ENCODE results near the gene NRCAM. TPM values are rescaled to one million over a fixed set of nuclear protein-coding genes. Genes with fewer than 3 reads are reported as not detected.

The NRCAM gene
- polyA plus RNA-seq, 2 of the 4 experiments (the other 2 are of a cell fraction): 129 to 210 TPM

DNA sequence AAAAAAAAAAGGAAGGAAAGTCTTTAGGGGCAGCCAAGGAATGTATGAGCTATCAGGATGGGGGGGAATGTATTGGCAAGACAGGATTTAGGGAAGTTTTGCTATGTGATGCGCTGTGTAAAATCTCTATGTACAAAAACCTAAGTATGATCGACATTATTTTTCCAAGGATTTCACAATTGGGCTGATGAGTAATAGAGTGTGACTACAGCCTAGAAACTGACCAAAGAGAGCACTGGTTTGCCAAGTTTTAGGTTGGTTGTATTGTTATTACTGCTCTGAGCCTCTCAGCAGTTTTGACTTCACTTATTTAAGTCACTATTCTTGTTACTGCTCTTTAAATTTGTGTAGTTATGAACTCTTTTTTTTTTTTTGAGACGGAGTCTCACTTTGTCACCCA is 107.3 kb downstream of the NRCAM start:
- 50% methylated on average over 3 of the region's 3 CpGs for WGBS (ENCODE audit: missing lambda C conversion rate)
- CTCF ChIA-PET: interaction anchor here (1.8 kb wide), 1 partner anchor 25 kb away, joined by 5 read pairs; no protein-coding TSS in a partner anchor
- Histone ChIP-seq H3K4me1 (peaks cover 69% of the 10 kb centered on the region), H3K4me3 (no peak overlapping the region), H3K4me2 (peak overlapping the region; percentile 45), H3K9me3 (no peaks in the 10 kb centered on the region), H3K27ac (peak overlapping the region; percentile 32 to 52; a peak in 5 of 6 replicates)
- TF ChIP-seq MAFK (IDR thresholded peaks at IDR 0.05; ENCODE audit: partially characterized antibody): no peak
- no peak for TF ChIP-seq HDAC2 (IDR thresholded peaks at IDR 0.05)
- TF ChIP-seq JUNB (IDR thresholded peaks at IDR 0.05): peak; percentile 67
- TF ChIP-seq HOXA7 (CRISPR knock-in tag; IDR thresholded peaks at IDR 0.05): no peak
- TF ChIP-seq EP300 (IDR thresholded peaks at IDR 0.05): no peak
- TF ChIP-seq FOXS1 (CRISPR knock-in tag; IDR thresholded peaks at IDR 0.05): no peak
- TF ChIP-seq CEBPB (IDR thresholded peaks at IDR 0.05): peak; percentile 89 to 93
- peak; percentile 63 for TF ChIP-seq FOSL2 (IDR thresholded peaks at IDR 0.05)
- peak; percentile 78 for TF ChIP-seq FOSL2 (CRISPR knock-in tag; IDR thresholded peaks at IDR 0.05)
- POLR2A ChIA-PET: no interaction called here
- DNase-seq (ENCODE audit: low read depth in 1 of 2, low spot score in 1 of 2) (peak; percentile 28 to 38), ATAC-seq (peak; percentile 72 to 80), FAIRE-seq (no peak)

DNA sequence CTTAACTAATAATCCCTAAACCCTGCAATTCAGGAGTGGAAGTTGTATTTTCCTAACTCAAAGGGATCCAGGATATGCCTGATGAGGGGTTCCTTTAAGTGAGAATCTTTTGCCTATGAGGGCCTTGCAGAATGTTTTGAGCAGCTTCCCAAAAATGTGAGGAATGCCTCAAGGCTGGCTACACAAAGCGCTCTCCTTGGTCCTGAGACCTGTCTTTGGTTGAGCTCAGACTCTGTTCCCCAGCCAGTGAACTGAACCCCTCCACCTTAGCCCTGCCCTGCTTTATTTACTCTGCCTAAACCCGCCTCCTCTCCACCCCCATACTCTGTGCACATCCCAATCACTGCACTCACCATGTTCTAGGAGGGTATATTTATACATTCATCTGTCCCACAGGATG is 108.6 kb downstream of the NRCAM start:
- Histone ChIP-seq H3K27ac (no peak overlapping the region; a peak in 1 of 6 replicates), H3K9me3 (no peaks in the 10 kb centered on the region), H3K4me1 (peaks cover 64% of the 10 kb centered on the region), H3K4me2 (peak overlapping the region; percentile 17; the same call in 1 of the 3 replicates), H3K4me3 (no peak overlapping the region)
- WGBS (ENCODE audit: missing lambda C conversion rate): 86% methylated on average over 2 of the region's 2 CpGs
- DNase-seq (ENCODE audit: low read depth in 1 of 2, low spot score in 1 of 2): peak; percentile 16 to 23
- TF ChIP-seq JUNB (IDR thresholded peaks at IDR 0.05): no peak
- 0 out of 2 replicates have a peak, but pooled peaks have one; percentile 46 for TF ChIP-seq EHMT2 (IDR thresholded peaks at IDR 0.05; ENCODE audit: low read depth)
- TF ChIP-seq, protein P1, sequence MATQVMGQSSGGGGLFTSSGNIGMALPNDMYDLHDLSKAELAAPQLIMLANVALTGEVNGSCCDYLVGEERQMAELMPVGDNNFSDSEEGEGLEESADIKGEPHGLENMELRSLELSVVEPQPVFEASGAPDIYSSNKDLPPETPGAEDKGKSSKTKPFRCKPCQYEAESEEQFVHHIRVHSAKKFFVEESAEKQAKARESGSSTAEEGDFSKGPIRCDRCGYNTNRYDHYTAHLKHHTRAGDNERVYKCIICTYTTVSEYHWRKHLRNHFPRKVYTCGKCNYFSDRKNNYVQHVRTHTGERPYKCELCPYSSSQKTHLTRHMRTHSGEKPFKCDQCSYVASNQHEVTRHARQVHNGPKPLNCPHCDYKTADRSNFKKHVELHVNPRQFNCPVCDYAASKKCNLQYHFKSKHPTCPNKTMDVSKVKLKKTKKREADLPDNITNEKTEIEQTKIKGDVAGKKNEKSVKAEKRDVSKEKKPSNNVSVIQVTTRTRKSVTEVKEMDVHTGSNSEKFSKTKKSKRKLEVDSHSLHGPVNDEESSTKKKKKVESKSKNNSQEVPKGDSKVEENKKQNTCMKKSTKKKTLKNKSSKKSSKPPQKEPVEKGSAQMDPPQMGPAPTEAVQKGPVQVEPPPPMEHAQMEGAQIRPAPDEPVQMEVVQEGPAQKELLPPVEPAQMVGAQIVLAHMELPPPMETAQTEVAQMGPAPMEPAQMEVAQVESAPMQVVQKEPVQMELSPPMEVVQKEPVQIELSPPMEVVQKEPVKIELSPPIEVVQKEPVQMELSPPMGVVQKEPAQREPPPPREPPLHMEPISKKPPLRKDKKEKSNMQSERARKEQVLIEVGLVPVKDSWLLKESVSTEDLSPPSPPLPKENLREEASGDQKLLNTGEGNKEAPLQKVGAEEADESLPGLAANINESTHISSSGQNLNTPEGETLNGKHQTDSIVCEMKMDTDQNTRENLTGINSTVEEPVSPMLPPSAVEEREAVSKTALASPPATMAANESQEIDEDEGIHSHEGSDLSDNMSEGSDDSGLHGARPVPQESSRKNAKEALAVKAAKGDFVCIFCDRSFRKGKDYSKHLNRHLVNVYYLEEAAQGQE (IDR thresholded peaks at IDR 0.05): peak; percentile 91
- ChIA-PET CTCF (interaction anchor here (1.0 to 1.9 kb wide), 4 partner anchors 18 to 166 kb away, joined by 3 to 5 read pairs (median 4); no protein-coding TSS in a partner anchor), POLR2A (no interaction called here)
- FAIRE-seq: no peak
- peak; percentile 65 to 78; a peak in 5 of 6 replicates for ATAC-seq

- Histone ChIP-seq H3K4me2 (no peak overlapping the region), H3K9me3 (no peaks in the 10 kb centered on the region), H3K4me3 (no peak overlapping the region), H3K4me1 (peaks cover 52% of the 10 kb centered on the region), H3K27ac (no peak overlapping the region)
- DNase-seq (ENCODE audit: low read depth in 1 of 2, low spot score in 1 of 2) (no peak), FAIRE-seq (no peak), ATAC-seq (no peak)
- TF ChIP-seq FOSB (CRISPR knock-in tag; IDR thresholded peaks at IDR 0.05) (no peak), RFX5 (IDR thresholded peaks at IDR 0.05) (no peak), HOXA7 (CRISPR knock-in tag; IDR thresholded peaks at IDR 0.05) (no peak), ZC3H11A (IDR thresholded peaks at IDR 0.05) (no peak), EP300 (IDR thresholded peaks at IDR 0.05) (no peak), EHF (CRISPR knock-in tag; IDR thresholded peaks at IDR 0.05) (no peak), PBX3 (IDR thresholded peaks at IDR 0.05) (no peak), ESRRA (IDR thresholded peaks at IDR 0.05; ENCODE audit: borderline replicate concordance, low read length) (no peak), HDAC2 (IDR thresholded peaks at IDR 0.05) (no peak), CEBPB (IDR thresholded peaks at IDR 0.05) (no peak), POLR2AphosphoS2 (conservative IDR thresholded peaks at IDR 0.05; ENCODE audit: low read length) (no peak), MAZ (IDR thresholded peaks at IDR 0.05; ENCODE audit: borderline replicate concordance, low read depth, low read length) (no peak), FOXS1 (CRISPR knock-in tag; IDR thresholded peaks at IDR 0.05) (no peak), CBX2 (IDR thresholded peaks at IDR 0.05; ENCODE audit: borderline replicate concordance, low read depth) (no peak), RCOR1 (IDR thresholded peaks at IDR 0.05; ENCODE audit: low read depth, low read length) (no peak), CHD2 (IDR thresholded peaks at IDR 0.05; ENCODE audit: low read length, partially characterized antibody) (no peak)
- TF ChIP-seq, protein P2, sequence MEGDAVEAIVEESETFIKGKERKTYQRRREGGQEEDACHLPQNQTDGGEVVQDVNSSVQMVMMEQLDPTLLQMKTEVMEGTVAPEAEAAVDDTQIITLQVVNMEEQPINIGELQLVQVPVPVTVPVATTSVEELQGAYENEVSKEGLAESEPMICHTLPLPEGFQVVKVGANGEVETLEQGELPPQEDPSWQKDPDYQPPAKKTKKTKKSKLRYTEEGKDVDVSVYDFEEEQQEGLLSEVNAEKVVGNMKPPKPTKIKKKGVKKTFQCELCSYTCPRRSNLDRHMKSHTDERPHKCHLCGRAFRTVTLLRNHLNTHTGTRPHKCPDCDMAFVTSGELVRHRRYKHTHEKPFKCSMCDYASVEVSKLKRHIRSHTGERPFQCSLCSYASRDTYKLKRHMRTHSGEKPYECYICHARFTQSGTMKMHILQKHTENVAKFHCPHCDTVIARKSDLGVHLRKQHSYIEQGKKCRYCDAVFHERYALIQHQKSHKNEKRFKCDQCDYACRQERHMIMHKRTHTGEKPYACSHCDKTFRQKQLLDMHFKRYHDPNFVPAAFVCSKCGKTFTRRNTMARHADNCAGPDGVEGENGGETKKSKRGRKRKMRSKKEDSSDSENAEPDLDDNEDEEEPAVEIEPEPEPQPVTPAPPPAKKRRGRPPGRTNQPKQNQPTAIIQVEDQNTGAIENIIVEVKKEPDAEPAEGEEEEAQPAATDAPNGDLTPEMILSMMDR (IDR thresholded peaks at IDR 0.05): no peak
- TF ChIP-seq, protein P3, sequence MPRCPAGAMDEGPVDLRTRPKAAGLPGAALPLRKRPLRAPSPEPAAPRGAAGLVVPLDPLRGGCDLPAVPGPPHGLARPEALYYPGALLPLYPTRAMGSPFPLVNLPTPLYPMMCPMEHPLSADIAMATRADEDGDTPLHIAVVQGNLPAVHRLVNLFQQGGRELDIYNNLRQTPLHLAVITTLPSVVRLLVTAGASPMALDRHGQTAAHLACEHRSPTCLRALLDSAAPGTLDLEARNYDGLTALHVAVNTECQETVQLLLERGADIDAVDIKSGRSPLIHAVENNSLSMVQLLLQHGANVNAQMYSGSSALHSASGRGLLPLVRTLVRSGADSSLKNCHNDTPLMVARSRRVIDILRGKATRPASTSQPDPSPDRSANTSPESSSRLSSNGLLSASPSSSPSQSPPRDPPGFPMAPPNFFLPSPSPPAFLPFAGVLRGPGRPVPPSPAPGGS (IDR thresholded peaks at IDR 0.05): no peak
- TF ChIP-seq, protein P4, sequence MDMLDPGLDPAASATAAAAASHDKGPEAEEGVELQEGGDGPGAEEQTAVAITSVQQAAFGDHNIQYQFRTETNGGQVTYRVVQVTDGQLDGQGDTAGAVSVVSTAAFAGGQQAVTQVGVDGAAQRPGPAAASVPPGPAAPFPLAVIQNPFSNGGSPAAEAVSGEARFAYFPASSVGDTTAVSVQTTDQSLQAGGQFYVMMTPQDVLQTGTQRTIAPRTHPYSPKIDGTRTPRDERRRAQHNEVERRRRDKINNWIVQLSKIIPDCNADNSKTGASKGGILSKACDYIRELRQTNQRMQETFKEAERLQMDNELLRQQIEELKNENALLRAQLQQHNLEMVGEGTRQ (IDR thresholded peaks at IDR 0.05): no peak
- POLR2A ChIA-PET: no interaction called here
- CTCF ChIA-PET: interaction anchor here (0.7 kb wide), 1 partner anchor 29 kb away, joined by 3 read pairs; no protein-coding TSS in a partner anchor
- WGBS (ENCODE audit: missing lambda C conversion rate): 85% methylated on average over 9 of the region's 9 CpGs
These were observed 110.4 kb downstream of the NRCAM start for GRCh38 chr7:108345710-108346336.
